AG08396 (cell line): ENCODE data around the gene HHEX.
"Not testable (repeated sequence)": the region's sequence is repeated elsewhere in the genome, so short reads cannot be mapped to it uniquely, and the experiment has no call there.

ENCODE experiments used
- DNase-seq: peaks from one replicate; pipeline ENCODE4 v3.0.0; 2012; ENCODE audit warnings: low spot score, mixed read lengths

The HHEX gene

GRCh38 chr10:92737484-92737883 is 47.7 kb downstream of the HHEX start:
- no peak for DNase-seq

DNA sequence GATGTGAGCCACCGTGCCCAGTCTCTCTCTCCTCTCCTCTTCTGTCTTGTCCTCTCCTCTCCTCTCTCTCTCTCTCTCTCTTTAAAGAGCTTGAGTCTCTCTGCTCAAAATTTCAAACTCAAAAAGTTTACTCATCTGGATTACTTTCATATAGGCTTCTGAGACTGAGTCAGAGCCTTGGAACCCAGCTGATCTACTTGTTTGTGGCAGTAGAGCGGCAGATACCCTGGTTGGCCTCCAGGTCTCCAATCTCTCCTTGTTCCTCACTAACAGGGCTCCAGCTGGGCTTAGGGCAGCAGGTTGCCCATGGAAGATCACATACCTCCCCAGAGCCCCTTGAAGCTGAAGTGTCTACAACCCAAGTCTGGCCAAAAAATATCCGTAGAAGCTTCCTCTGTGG is 51.0 kb downstream of the HHEX start:
- DNase-seq, result peak; percentile 54

- DNase-seq, result not testable (repeated sequence)
Observed at GRCh38 chr10:92741741-92742140, 52.0 kb downstream of the HHEX start.

GRCh38 chr10:92742331-92743228 is 52.8 kb downstream of the HHEX start:
- DNase-seq, result no peak
